ENCODE data around the gene MMP20.

GRCh38 chr11:102604011-102604410 lies 21.1 kb downstream of the MMP20 start:
- TF ChIP-seq CTCF (IDR thresholded peaks at IDR 0.05) (no peak), POLR2A (IDR thresholded peaks at IDR 0.05) (no peak)
